KOPT-K1 (cell line): ENCODE data around the gene EMC9.

Experiments
- H3K27ac ChIP-seq: fragments of 200-600 bp; sonication (generic); 2 replicates; pipeline ENCODE4 v1.5.1; 2016; ENCODE audit warnings: antibody characterized with exemption, mild to moderate bottlenecking, low read depth, low read length; ENCODE audit not compliant: poor library complexity, severe bottlenecking
- H3K36me3 ChIP-seq: fragments of 200-600 bp; sonication (generic); 2 replicates; pipeline ENCODE4 v1.5.1; 2017; ENCODE audit warnings: antibody characterized with exemption, mild to moderate bottlenecking, low read length, moderate library complexity; ENCODE audit not compliant: insufficient read depth
- H3K9me3 ChIP-seq: fragments of 200-600 bp; sonication (generic); 2 replicates; pipeline ENCODE4 v1.5.1; 2017; ENCODE audit warnings: antibody characterized with exemption, low read length, mild to moderate bottlenecking; ENCODE audit not compliant: insufficient read depth, poor library complexity, severe bottlenecking

Gene EMC9

GRCh38 chr14:24132061-24132685, 9.2 kb downstream of the EMC9 start:
- peaks cover 2% of the 10 kb centered on the region for H3K36me3 ChIP-seq
- no peaks in the 10 kb centered on the region for H3K9me3 ChIP-seq

GRCh38 chr14:24131549-24131966, 9.8 kb downstream of the EMC9 start:
- Histone ChIP-seq H3K27ac (no peak overlapping the region), H3K36me3 (no peaks in the 10 kb centered on the region), H3K9me3 (no peaks in the 10 kb centered on the region)

More at GRCh38 chr14:24132061-24132685, 9.2 kb downstream of the EMC9 start:
- peak overlapping the region; percentile 35 for H3K27ac ChIP-seq

- H3K27ac ChIP-seq = peak overlapping the region; percentile 19
- H3K36me3 ChIP-seq = no peaks in the 10 kb centered on the region
- no peaks in the 10 kb centered on the region for H3K9me3 ChIP-seq
Observed at GRCh38 chr14:24130717-24131548, 10.5 kb downstream of the EMC9 start.

DNA sequence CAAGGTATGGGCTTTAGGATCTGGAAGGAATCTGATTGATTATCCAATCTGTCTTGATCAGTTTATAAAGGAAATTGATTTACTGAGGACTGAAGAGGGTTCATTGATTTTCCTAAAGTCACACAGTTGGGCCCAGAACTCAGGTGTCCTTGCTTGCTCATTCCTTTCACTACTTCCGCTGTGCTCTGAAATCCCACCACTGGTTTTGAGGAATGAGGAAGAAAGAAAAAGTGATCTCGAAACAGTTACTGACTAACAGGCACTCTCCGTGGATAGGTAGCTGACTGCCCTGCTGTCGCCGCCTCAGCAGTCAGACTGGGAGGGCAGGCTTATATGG, 11.0 kb downstream of the EMC9 start, which contains the start of gene FITM1:
Gene FITM1, plus strand, starts transcription at position 280 of the 337 bp plus-strand sequence. CDS start 905 bp downstream, outside the sequence.
- peak within 1 kb of the TSS; percentile 19 for H3K27ac ChIP-seq
- H3K36me3 ChIP-seq = no peaks in the 10 kb centered on the region
- H3K9me3 ChIP-seq = no peaks in the 10 kb centered on the region

DNA sequence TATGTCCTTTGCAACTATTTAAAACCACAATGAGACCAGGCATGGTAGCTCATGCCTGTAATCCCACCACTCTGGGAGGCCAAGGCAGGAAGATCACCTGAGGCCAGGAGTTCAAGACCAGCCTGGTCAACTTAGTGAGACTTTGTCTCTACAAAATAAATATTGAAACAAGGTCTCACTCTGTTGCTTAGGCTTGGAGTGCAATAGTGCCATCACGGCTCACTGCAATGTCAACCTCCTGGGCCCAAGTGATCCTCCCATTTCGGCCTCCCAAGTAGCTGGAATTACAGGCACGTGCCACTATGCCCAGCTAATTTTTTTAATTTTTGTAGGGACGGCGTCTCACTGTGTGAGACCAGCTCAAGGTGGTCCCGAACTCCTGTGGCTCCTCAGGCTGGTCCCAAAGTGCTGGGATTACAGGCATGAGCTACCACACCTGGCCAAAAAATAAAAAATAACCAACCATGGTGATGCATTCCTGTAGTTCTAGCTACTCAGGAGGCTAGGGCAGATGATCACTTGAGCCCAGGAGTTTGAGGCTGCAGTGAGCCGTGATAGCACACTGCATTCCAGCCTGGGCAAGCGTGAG, 11.9 kb downstream of the EMC9 start:
- H3K36me3 ChIP-seq = no peaks in the 10 kb centered on the region
- H3K27ac ChIP-seq = no peak overlapping the region
- H3K9me3 ChIP-seq = no peaks in the 10 kb centered on the region

- Histone ChIP-seq H3K36me3 (peaks cover 17% of the 10 kb centered on the region), H3K27ac (no peak overlapping the region)
Observed at GRCh38 chr14:24127673-24128072, 13.7 kb downstream of the EMC9 start.

DNA sequence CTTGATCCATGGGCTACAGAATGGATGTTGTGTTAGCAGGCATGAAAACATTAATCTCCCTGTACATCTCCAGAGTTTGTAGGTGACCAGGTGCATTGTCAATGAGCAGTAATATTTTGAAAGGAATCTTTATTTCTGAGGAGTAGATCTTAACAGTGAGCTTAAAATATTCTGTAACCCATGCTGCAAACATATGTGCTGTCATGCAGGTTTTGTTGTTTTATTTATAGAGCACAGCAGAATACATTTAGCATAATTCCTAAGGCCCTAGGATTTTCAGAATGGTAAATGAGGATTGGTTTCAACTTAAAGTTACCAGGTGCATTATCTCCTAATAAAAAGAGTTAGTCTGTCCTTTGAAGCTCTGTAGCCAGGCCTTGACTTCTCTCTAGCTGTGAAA, 14.5 kb downstream of the EMC9 start:
- H3K9me3 ChIP-seq = no peaks in the 10 kb centered on the region
- H3K36me3 ChIP-seq = peaks cover 25% of the 10 kb centered on the region
- no peak overlapping the region for H3K27ac ChIP-seq

More at GRCh38 chr14:24127673-24128072, 13.7 kb downstream of the EMC9 start:
- H3K9me3 ChIP-seq = no peaks in the 10 kb centered on the region

DNA sequence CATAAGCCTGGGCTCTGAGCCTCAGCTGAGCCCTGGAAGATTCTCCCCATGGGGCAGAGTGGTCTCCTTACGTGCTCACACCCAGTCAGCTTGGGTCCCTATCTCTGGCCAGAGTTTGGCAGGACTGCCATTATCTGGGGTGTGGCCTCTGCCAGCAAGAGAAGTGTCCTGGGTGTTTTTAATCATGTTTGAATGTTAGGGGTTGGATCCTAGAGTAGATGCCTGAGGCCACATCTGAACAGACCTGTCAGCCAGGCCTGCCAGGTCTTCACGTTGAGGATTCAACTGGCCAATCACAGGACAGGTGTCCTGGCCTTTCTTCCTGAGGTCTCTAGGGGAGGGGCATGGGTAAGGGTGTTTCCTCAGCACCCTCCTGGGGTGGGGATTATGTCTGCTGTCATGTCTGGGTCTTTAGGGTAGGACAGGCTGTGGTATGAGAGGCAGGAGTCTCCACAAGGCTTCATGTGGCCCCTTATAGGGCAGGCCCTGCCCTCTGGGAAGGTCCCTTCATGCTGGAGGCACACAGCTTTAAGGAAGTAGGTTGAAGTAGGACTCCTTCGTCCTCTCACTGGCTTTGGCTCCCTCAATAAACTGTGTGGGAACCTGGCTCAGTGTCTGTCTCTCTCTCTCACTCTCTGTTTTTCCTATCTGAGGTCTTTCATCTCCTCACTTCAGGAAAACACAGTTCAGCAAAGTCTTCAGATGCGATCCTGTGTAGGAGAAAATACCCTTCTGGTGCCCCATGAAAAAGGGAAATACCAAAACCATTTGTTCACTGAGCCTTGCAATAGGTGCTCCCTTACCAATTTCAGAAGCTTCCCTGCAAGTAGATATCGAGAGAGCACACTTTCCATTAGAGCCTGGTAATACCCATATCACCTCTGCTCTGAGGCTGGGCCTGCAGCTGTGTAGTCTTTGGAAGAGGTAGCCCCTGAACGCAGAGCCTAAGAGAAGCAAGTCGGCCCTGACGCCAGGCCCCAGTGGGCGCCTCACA, 17.7 kb downstream of the EMC9 start:
- no peak overlapping the region for H3K27ac ChIP-seq
- peaks cover 54% of the 10 kb centered on the region for H3K36me3 ChIP-seq
- H3K9me3 ChIP-seq = no peaks in the 10 kb centered on the region

GRCh38 chr14:24122898-24123297, 18.5 kb downstream of the EMC9 start:
- H3K9me3 ChIP-seq = no peaks in the 10 kb centered on the region
- H3K27ac ChIP-seq = no peak overlapping the region
- peaks cover 62% of the 10 kb centered on the region for H3K36me3 ChIP-seq

GRCh38 chr14:24122416-24122815, 19.0 kb downstream of the EMC9 start:
- Histone ChIP-seq H3K27ac (no peak overlapping the region), H3K9me3 (no peaks in the 10 kb centered on the region), H3K36me3 (peaks cover 67% of the 10 kb centered on the region)

DNA sequence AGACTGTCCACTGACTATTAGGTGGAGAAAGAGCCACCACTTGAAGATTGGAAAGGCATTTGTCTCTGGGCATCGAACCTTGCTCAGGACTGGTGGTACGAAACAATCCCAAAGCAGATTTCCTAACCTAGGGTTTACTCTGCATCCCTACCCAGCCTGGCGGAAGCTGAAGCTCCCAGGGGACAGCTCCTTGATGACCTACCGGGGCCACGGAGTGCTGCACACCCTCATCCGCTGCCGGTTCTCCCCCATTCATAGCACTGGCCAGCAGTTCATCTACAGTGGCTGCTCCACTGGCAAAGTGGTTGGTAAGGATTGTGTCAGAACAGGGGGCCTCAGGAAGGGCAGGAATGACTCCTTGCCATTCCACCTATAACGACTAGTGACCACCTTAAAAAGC, 20.2 kb downstream of the EMC9 start:
- H3K36me3 ChIP-seq = peaks cover 79% of the 10 kb centered on the region
- no peak overlapping the region for H3K27ac ChIP-seq
- H3K9me3 ChIP-seq = no peaks in the 10 kb centered on the region

- H3K9me3 ChIP-seq = no peaks in the 10 kb centered on the region
- H3K36me3 ChIP-seq = peaks cover 81% of the 10 kb centered on the region
- H3K27ac ChIP-seq = no peak overlapping the region
Observed at GRCh38 chr14:24119691-24120090, 21.7 kb downstream of the EMC9 start.

- H3K9me3 ChIP-seq = no peaks in the 10 kb centered on the region
- no peak overlapping the region for H3K27ac ChIP-seq
- peaks cover 59% of the 10 kb centered on the region for H3K36me3 ChIP-seq
Observed at GRCh38 chr14:24117179-24117578, 24.2 kb downstream of the EMC9 start.

GRCh38 chr14:24116128-24116814, 25.1 kb downstream of the EMC9 start:
- Histone ChIP-seq H3K27ac (no peak overlapping the region), H3K9me3 (no peaks in the 10 kb centered on the region), H3K36me3 (peaks cover 50% of the 10 kb centered on the region)
